K562 (cell line): Measurements from ENCODE around the gene ABHD3. TPM values are rescaled to one million over a fixed set of nuclear protein-coding genes. Genes with fewer than 3 reads are reported as not detected.

Experiments used
- ATAC-seq: fragments of 200-7000 bp; cut with Tn5 transposase; 3 replicates; pipeline ENCODE4 v1.9.1; 2020; ENCODE audit warnings: moderate library complexity
- BruUV-seq: library from RNA; stranded (reverse); fragments of 400-500 nt; replicated peaks from 2 replicates; lab custom pipeline; 2021; lab: Mats Ljungman, UMichigan
- CTCF ChIA-PET: fragments of 300-600 bp; formaldehyde crosslinking; extraction: SDS; loops from one replicate; lab custom pipeline; 2021; ENCODE audit warnings: low intra/inter-chr PET ratio; lab: Yijun Ruan, JAX
- POLR2A ChIA-PET: fragments of 300-600, 350-650 bp; sonication (Branson Sonifier 250); formaldehyde crosslinking; extraction: SDS; loops from one replicate; lab custom pipeline; 2021; ENCODE audit warnings: antibody characterized with exemption, inconsistent platforms; lab: Yijun Ruan, JAX
- DNase-seq, 4 experiments: peaks; one replicate each; pipeline versions ENCODE4 v3.0.0 to v3.0.0-alpha.2; 2011 to 2018; ENCODE audit warnings: low spot score in 3 of 4, mixed read lengths in 3 of 4; ENCODE audit errors: extremely low read depth in 1 of 4
- FAIRE-seq: peaks from 2 replicates; lab custom pipeline; 2011; peaks lifted over from hg19 to GRCh38; lab: Jason Lieb, UNC
- H2AFZ ChIP-seq: 2 replicates; pipeline ENCODE4 v1.6.0; 2011; ENCODE audit warnings: low read depth, low read length, control low read depth, inconsistent platforms
- H3K27ac ChIP-seq: fragments of 200-600 bp; 3 replicates; pipeline ENCODE4 v1.8.0; 2011; ENCODE audit warnings: low read depth, mild to moderate bottlenecking, control low read depth, inconsistent platforms, low read length, moderate library complexity, mixed read lengths; ENCODE audit errors: extremely low read depth
- H3K27me3 ChIP-seq, 2 experiments: fragments of 300-600 bp in 1 of 2; 2 replicates in 1 of 2; 3 replicates in 1 of 2; pipeline versions ENCODE4 v1.6.0 to v1.8.0; 2011; ENCODE audit warnings: inconsistent platforms in 2 of 2, low read length in 2 of 2, mild to moderate bottlenecking in 1 of 2, mixed read lengths in 1 of 2, moderate library complexity in 1 of 2; ENCODE audit not compliant: control insufficient read depth in 2 of 2, insufficient read depth in 2 of 2
- H3K36me3 ChIP-seq: fragments of 300-600 bp; 3 replicates; pipeline ENCODE4 v1.8.0; 2011; ENCODE audit warnings: mild to moderate bottlenecking, low read length, inconsistent platforms; ENCODE audit not compliant: control insufficient read depth, insufficient read depth
- H3K4me1 ChIP-seq, 2 experiments: fragments of 200-600 bp in 1 of 2; replicated peaks in 1 of 2; 2 replicates in 1 of 2; 3 replicates in 1 of 2; pipeline versions ENCODE4 v1.5.1 to v1.8.0; 2011; ENCODE audit warnings: inconsistent platforms in 2 of 2, low read length in 2 of 2, mild to moderate bottlenecking in 1 of 2, mixed read lengths in 1 of 2, moderate library complexity in 1 of 2; ENCODE audit not compliant: control insufficient read depth in 2 of 2, insufficient read depth in 2 of 2
- H3K4me2 ChIP-seq: 2 replicates; pipeline ENCODE4 v1.6.1; 2011; ENCODE audit warnings: low read length, control low read depth, inconsistent platforms, mixed read lengths; ENCODE audit not compliant: insufficient read depth
- H3K4me3 ChIP-seq: fragments of 200-600 bp; sonication (generic), shearing (Covaris generic); 2 replicates; pipeline ENCODE4 v1.5.1; 2016; ENCODE audit warnings: control low read depth, inconsistent platforms
- H3K79me2 ChIP-seq: fragments of 200-600 bp; 3 replicates; pipeline ENCODE4 v1.8.0; 2011; ENCODE audit warnings: low read length, inconsistent platforms; ENCODE audit not compliant: control insufficient read depth, insufficient read depth
- H3K9ac ChIP-seq, 2 experiments: 2 replicates each; pipeline versions ENCODE4 v1.6.0 to v1.6.1; 2011; ENCODE audit warnings: low read depth in 2 of 2, low read length in 2 of 2, control low read depth in 1 of 2, inconsistent platforms in 1 of 2, mild to moderate bottlenecking in 1 of 2, mixed read lengths in 1 of 2; ENCODE audit not compliant: insufficient read depth in 1 of 2
- H3K9me1 ChIP-seq: one replicate; pipeline ENCODE4 v1.6.0; 2011; ENCODE audit warnings: inconsistent platforms, mild to moderate bottlenecking, low read length, moderate library complexity; ENCODE audit not compliant: control insufficient read depth, insufficient read depth
- H3K9me3 ChIP-seq: replicated peaks from 2 replicates; pipeline ENCODE4 v1.5.1; 2011; ENCODE audit warnings: low read depth, low read length, inconsistent platforms; ENCODE audit not compliant: control insufficient read depth, insufficient read depth
- H4K20me1 ChIP-seq: replicated peaks from 2 replicates; pipeline ENCODE4 v1.6.1; 2011; ENCODE audit warnings: low read length, inconsistent platforms, mixed read lengths; ENCODE audit not compliant: control insufficient read depth, insufficient read depth
- ATF3 ChIP-seq, 2 experiments: fragments of 450-650 bp in 1 of 2; sonication (generic) in 1 of 2; formaldehyde crosslinking in 1 of 2; IDR thresholded peaks in 1 of 2; conservative IDR thresholded peaks in 1 of 2; 2 replicates each; pipeline versions ENCODE4 v1.6.1 to v1.8.1; 2016 to 2023; ENCODE audit warnings: mild to moderate bottlenecking in 2 of 2, moderate library complexity in 2 of 2, inconsistent platforms in 1 of 2, missing genetic modification reagents in 1 of 2
- CEBPB ChIP-seq: fragments of 450-650 bp; IDR thresholded peaks from 2 replicates; pipeline ENCODE4 v1.6.1; 2016; ENCODE audit warnings: missing genetic modification characterization, missing compliant biosample characterization
- HMG20B ChIP-seq: fragments of 250-450 bp; sonication (Bioruptor Pico); IDR thresholded peaks from 2 replicates; pipeline ENCODE4 v1.5.0; 2021; ENCODE audit warnings: mild to moderate bottlenecking
- JUN ChIP-seq, 2 experiments: sonication (generic) in 1 of 2; formaldehyde crosslinking in 1 of 2; IDR thresholded peaks; 2 replicates each; pipeline versions ENCODE4 v1.6.1 to v1.8.0; 2012 to 2022; ENCODE audit warnings: borderline replicate concordance in 2 of 2, mild to moderate bottlenecking in 2 of 2, improper control_type of control experiment in 1 of 2, low read depth in 1 of 2, low read length in 1 of 2, missing genetic modification reagents in 1 of 2
- PKNOX1 ChIP-seq: fragments of 450-650 bp; IDR thresholded peaks from 2 replicates; pipeline ENCODE4 v1.6.1; 2016
- POLR2A ChIP-seq: fragments of 450-650 bp; conservative IDR thresholded peaks from 2 replicates; pipeline ENCODE4 v1.6.1; 2016
- RBBP5 ChIP-seq: fragments of 200-600 bp; sonication (generic); IDR thresholded peaks from 2 replicates; pipeline ENCODE4 v1.6.1; 2012; ENCODE audit warnings: borderline replicate concordance, mild to moderate bottlenecking, low read length, control low read depth, inconsistent platforms; ENCODE audit not compliant: insufficient read depth, poor library complexity, severe bottlenecking
- RERE ChIP-seq: sonication (generic); formaldehyde crosslinking; IDR thresholded peaks from 2 replicates; pipeline ENCODE4 v1.8.0; 2023; ENCODE audit warnings: missing genetic modification reagents, mild to moderate bottlenecking, borderline replicate concordance
- ZNF398 ChIP-seq: fragments of 250-450 bp; sonication (Bioruptor Pico); IDR thresholded peaks from 2 replicates; pipeline ENCODE4 v1.8.0; 2021; ENCODE audit warnings: moderate library complexity, mild to moderate bottlenecking, inconsistent platforms
- ZNF699 ChIP-seq: fragments of 250-450 bp; sonication (Bioruptor Pico); IDR thresholded peaks from 2 replicates; pipeline ENCODE4 v1.8.0; 2021; ENCODE audit warnings: mild to moderate bottlenecking, moderate library complexity; ENCODE audit not compliant: insufficient replicate concordance
- WGBS: fragments of 100-300 bp; shearing (Covaris generic); methylation state at CpG from one replicate; pipeline ENCODE4 v1.1.6; 2016; ENCODE audit warnings: low coverage, mixed read lengths; ENCODE audit not compliant: insufficient coverage; ENCODE audit errors: missing lambda C conversion rate; 5-methylcytosine and 5-hydroxymethylcytosine counted together
- in situ Hi-C: fragments of 300-500 bp; cut with MboI; formaldehyde crosslinking; loops from 4 replicates; pipeline ENCODE4 v1.15.0; 2018; ENCODE audit warnings: inconsistent platforms, mixed read lengths
- intact Hi-C: fragments of 100-400 bp; cut with micrococcal nuclease; formaldehyde crosslinking; loops from 2 replicates; pipeline ENCODE4 v1.14.2; 2022
- polyA plus RNA-seq, 8 experiments: library from polyadenylated mRNA; depleted of rRNA in 4 of 8; stranded (reverse) in 5 of 8; unstranded in 3 of 8; fragments of >200 nt; fragmentation: Nextera tagmentation in 2 of 8; fragmentation: Illumina TruSeq in 1 of 8; extraction: Ambion mirVana in 2 of 8; extraction: Trizol in 1 of 8; gene quantifications; 2 replicates each; pipeline versions ENCODE4 v1.2.1 to v1.2.3, GENCODE V29; 2011 to 2014; ENCODE audit warnings: inconsistent platforms in 1 of 8, missing spikeins in 1 of 8
- total RNA-seq, 7 experiments: library from RNA; depleted of rRNA in 6 of 7; stranded (reverse); fragments of >200 nt in 6 of 7; fragmentation: Illumina TruSeq in 2 of 7; extraction: Trizol in 2 of 7; gene quantifications; 2 replicates each; pipeline versions ENCODE4 v1.2.1 to v1.2.3, GENCODE V29; 2011 to 2021; ENCODE audit warnings: low replicate concordance in 1 of 7

Gene ABHD3
- total and polyA plus RNA-seq, 9 of the 15 experiments (the other 6 are each of a cell fraction or from before 2014, with no cell fraction given), result 6.3 to 38.8 (median 19.4) TPM

- no peak for TF ChIP-seq ZNF398 (CRISPR knock-in tag)
- no peak for TF ChIP-seq POLR2A
- no peak for TF ChIP-seq ZNF699 (CRISPR knock-in tag)
- no peak for TF ChIP-seq CEBPB (tag)
- no peak for TF ChIP-seq HMG20B (CRISPR knock-in tag)
- TF ChIP-seq JUN (IDR thresholded peaks at IDR 0.05; ENCODE audit: borderline replicate concordance, low read depth, low read length), result no peak
- TF ChIP-seq JUN (CRISPR knock-in tag; IDR thresholded peaks at IDR 0.05; ENCODE audit: borderline replicate concordance), result no peak
These were observed 99.4 kb downstream of the ABHD3 start (continued) for GRCh38 chr18:21605213-21605612.

GRCh38 chr18:21604671-21605070, 99.9 kb downstream of the ABHD3 start:
- no peaks in the 10 kb centered on the region for H3K36me3 ChIP-seq
- ATAC-seq (no peak), FAIRE-seq (no peak), DNase-seq (peak in 1 of 4 experiments; percentile 18)
- ChIA-PET POLR2A (no interaction called here), CTCF (no interaction called here)
- peak overlapping the region; percentile 60 for H2AFZ ChIP-seq
- H3K27me3 ChIP-seq, result no peaks in the 10 kb centered on the region
- H3K27ac ChIP-seq, result no peak overlapping the region
- H3K4me3 ChIP-seq, result no peak overlapping the region
- H3K79me2 ChIP-seq, result peaks cover 8% of the 10 kb centered on the region
- no peaks in the 10 kb centered on the region; the same call in 1 of the 2 replicates for H4K20me1 ChIP-seq
- in situ Hi-C loops, result no loop called here
- intact Hi-C loops, result no loop called here
- WGBS, result 13% methylated on average over 2 of the region's 2 CpGs
- H3K9me3 ChIP-seq, result no peaks in the 10 kb centered on the region
- no TSS peak for BruUV-seq
- peaks cover 14 to 15% of the 10 kb centered on the region in 2 experiments for H3K4me1 ChIP-seq
- no peaks in the 10 kb centered on the region for H3K9me1 ChIP-seq
- no peak overlapping the region for H3K4me2 ChIP-seq
- H3K9ac ChIP-seq, result no peak overlapping the region
- peak; percentile 19; the same call in 1 of the 2 replicates for TF ChIP-seq PKNOX1
- TF ChIP-seq RBBP5, result no peak
- peak; percentile 31; the same call in 1 of the 2 replicates for TF ChIP-seq ATF3 (IDR thresholded peaks at IDR 0.05)
- TF ChIP-seq ATF3 (CRISPR knock-in tag; conservative IDR thresholded peaks at IDR 0.05), result no peak
- TF ChIP-seq RERE (CRISPR knock-in tag), result no peak
